GM12878 (cell line): ENCODE results near the gene RAD18. TPM values are rescaled to one million over a fixed set of nuclear protein-coding genes. Genes with fewer than 3 reads are reported as not detected.

ENCODE experiments used
- ATAC-seq: fragments of 200-7000 bp; cut with Tn5 transposase; 3 replicates; pipeline ENCODE4 v1.9.1; 2020; ENCODE audit warnings: mild to moderate bottlenecking, moderate library complexity
- BruUV-seq: library from RNA; stranded (reverse); fragments of 400-500 nt; replicated peaks from 2 replicates; lab custom pipeline; 2021; lab: Mats Ljungman, UMichigan
- CTCF ChIA-PET: fragments of 300-600 bp; sonication (Branson Sonifier 250); formaldehyde crosslinking; extraction: SDS; loops from one replicate; lab custom pipeline; 2021; ENCODE audit warnings: inconsistent platforms; lab: Yijun Ruan, JAX
- POLR2A ChIA-PET: fragments of 350-600 bp; formaldehyde crosslinking; extraction: SDS; loops from one replicate; lab custom pipeline; 2021; ENCODE audit warnings: inconsistent platforms; lab: Charles Lee
- RAD21 ChIA-PET: fragments of 300-600 bp; sonication (Branson Sonifier 250); formaldehyde crosslinking; loops from one replicate; lab custom pipeline; 2023; ENCODE audit warnings: antibody characterized with exemption; ENCODE audit not compliant: unreplicated experiment; lab: Charles Lee
- SMC1A ChIA-PET: fragments of 300-600 bp; sonication (Branson Sonifier 250); formaldehyde crosslinking; loops from one replicate; lab custom pipeline; 2023; ENCODE audit not compliant: unreplicated experiment, uncharacterized antibody; lab: Charles Lee
- DNase-seq: peaks from one replicate; pipeline ENCODE4 v3.0.0-alpha.2; 2011; ENCODE audit warnings: low read depth, low spot score
- FAIRE-seq: peaks from 3 replicates; lab custom pipeline; 2011; peaks lifted over from hg19 to GRCh38; lab: Jason Lieb, UNC
- H2AFZ ChIP-seq: 2 replicates; pipeline ENCODE4 v1.6.0; 2011; ENCODE audit warnings: low read depth, low read length, control low read depth; ENCODE audit not compliant: control insufficient read depth
- H3K27ac ChIP-seq: 2 replicates; pipeline ENCODE4 v1.5.1; 2011; ENCODE audit warnings: control low read depth; ENCODE audit not compliant: control insufficient read depth, insufficient read depth
- H3K27me3 ChIP-seq, 2 experiments: replicated peaks in 1 of 2; 2 replicates each; pipeline versions ENCODE4 v1.6.0 to v1.6.1; 2011; ENCODE audit warnings: low read length in 1 of 2; ENCODE audit not compliant: control insufficient read depth in 2 of 2, insufficient read depth in 2 of 2
- H3K36me3 ChIP-seq, 2 experiments: 2 replicates each; pipeline ENCODE4 v1.5.1; 2011; ENCODE audit warnings: low read length in 1 of 2; ENCODE audit not compliant: control insufficient read depth in 2 of 2, insufficient read depth in 2 of 2
- H3K4me1 ChIP-seq: 2 replicates; pipeline ENCODE4 v1.6.1; 2011; ENCODE audit warnings: mild to moderate bottlenecking, low read length, moderate library complexity, mixed read lengths; ENCODE audit not compliant: control insufficient read depth, insufficient read depth
- H3K4me2 ChIP-seq: 2 replicates; pipeline ENCODE4 v1.6.0; 2011; ENCODE audit warnings: control low read depth; ENCODE audit not compliant: control insufficient read depth, insufficient read depth
- H3K4me3 ChIP-seq: fragments of 200-600 bp; sonication (generic); 2 replicates; pipeline ENCODE4 v1.5.1; 2016
- H3K79me2 ChIP-seq: 2 replicates; pipeline ENCODE4 v1.6.0; 2011; ENCODE audit warnings: low read length; ENCODE audit not compliant: control insufficient read depth, insufficient read depth
- H3K9ac ChIP-seq: 2 replicates; pipeline ENCODE4 v1.8.0; 2011; ENCODE audit warnings: low read length, control low read depth, mixed read lengths; ENCODE audit not compliant: control insufficient read depth, insufficient read depth
- H3K9me3 ChIP-seq: replicated peaks from 3 replicates; pipeline ENCODE4 v1.5.1; 2011; ENCODE audit warnings: mild to moderate bottlenecking, low read length; ENCODE audit not compliant: control insufficient read depth, insufficient read depth
- H4K20me1 ChIP-seq: 2 replicates; pipeline ENCODE4 v1.6.0; 2011; ENCODE audit not compliant: control insufficient read depth, insufficient read depth
- GATAD2B ChIP-seq: fragments of 450-650 bp; conservative IDR thresholded peaks from 2 replicates; pipeline ENCODE4 v1.6.1; 2017; ENCODE audit warnings: low read depth, mild to moderate bottlenecking, moderate library complexity
- JUND ChIP-seq: IDR thresholded peaks from 2 replicates; pipeline ENCODE4 v1.6.1; 2012; ENCODE audit warnings: low read depth, mild to moderate bottlenecking, low read length, improper control_type of control experiment, moderate library complexity
- MTA2 ChIP-seq: fragments of 450-650 bp; IDR thresholded peaks from 2 replicates; pipeline ENCODE4 v1.6.1; 2016; ENCODE audit warnings: low read depth, mild to moderate bottlenecking, moderate library complexity
- MYC ChIP-seq: IDR thresholded peaks from 2 replicates; pipeline ENCODE4 v1.6.1; 2011; ENCODE audit warnings: mild to moderate bottlenecking, low read length, moderate library complexity, inconsistent platforms; ENCODE audit not compliant: insufficient read depth, insufficient replicate concordance, insufficient read length, severe bottlenecking
- POLR2A ChIP-seq: IDR thresholded peaks from 2 replicates; pipeline ENCODE4 v1.6.1; 2011; ENCODE audit warnings: low read depth, mild to moderate bottlenecking, low read length
- ZNF592 ChIP-seq: fragments of 450-650 bp; IDR thresholded peaks from 2 replicates; pipeline ENCODE4 v1.6.1; 2017; ENCODE audit warnings: mild to moderate bottlenecking, moderate library complexity
- WGBS: methylation state at CpG from one replicate; pipeline ENCODE4 v1.1.6; 2016; ENCODE audit warnings: low lambda C conversion rate; ENCODE audit not compliant: insufficient replicate concordance, insufficient coverage; ENCODE audit errors: missing lambda C conversion rate; 5-methylcytosine and 5-hydroxymethylcytosine counted together
- in situ Hi-C: fragments of 300-500 bp; cut with MboI; formaldehyde crosslinking; loops from 9 replicates; pipeline ENCODE4 v1.14.3; 2018; ENCODE audit warnings: mixed read lengths
- intact Hi-C: fragments of 100-400 bp; cut with micrococcal nuclease; formaldehyde crosslinking; loops from one replicate; pipeline ENCODE4 v1.14.2; 2022; ENCODE audit not compliant: unreplicated experiment
- polyA plus RNA-seq, 11 experiments: library from polyadenylated mRNA; depleted of rRNA in 4 of 11; unstranded in 6 of 11; stranded (reverse) in 5 of 11; fragments of >200 nt; fragmentation: Nextera tagmentation in 4 of 11; fragmentation: Illumina TruSeq in 1 of 11; extraction: Ambion mirVana in 4 of 11; extraction: Trizol in 1 of 11; gene quantifications; 1 replicate in 1 of 11; 2 replicates in 10 of 11; pipeline versions ENCODE4 v1.2.1 to v1.2.3, GENCODE V29; 2011 to 2016; ENCODE audit warnings: inconsistent platforms in 2 of 11, missing spikeins in 2 of 11, low read depth in 1 of 11
- total RNA-seq, 4 experiments: library from RNA; depleted of rRNA in 3 of 4; stranded (reverse); fragments of >200 nt in 3 of 4; fragmentation: Illumina TruSeq in 1 of 4; extraction: Trizol in 1 of 4; gene quantifications; 2 replicates each; pipeline versions ENCODE4 v1.2.1 to v1.2.3, GENCODE V29; 2013 to 2021

Gene RAD18
- total and polyA plus RNA-seq, 10 of the 15 experiments (the other 5 are each of a cell fraction or from before 2014, with no cell fraction given), result 8.7 to 38.6 (median 19.2) TPM

- TF ChIP-seq JUND (no peak), MTA2 (no peak), ZNF592 (no peak), GATAD2B (no peak), POLR2A (no peak), MYC (no peak)
- TF ChIP-seq, all 136 proteins: peak for 0
- H3K9me3 ChIP-seq, result no peaks in the 10 kb centered on the region
- SMC1A ChIA-PET, result no interaction called here
- FAIRE-seq (no peak), DNase-seq (no peak), ATAC-seq (no peak)
- intact Hi-C loops, result no loop called here
- no peak overlapping the region for H3K27ac ChIP-seq
- no peaks in the 10 kb centered on the region for H4K20me1 ChIP-seq
- H3K4me3 ChIP-seq, result no peak overlapping the region
- 83% methylated on average over 3 of the region's 3 CpGs for WGBS
- H3K27me3 ChIP-seq, result no peaks in the 10 kb centered on the region
- no peaks in the 10 kb centered on the region for H3K4me1 ChIP-seq
- POLR2A ChIA-PET, result no interaction called here
- H2AFZ ChIP-seq, result no peak overlapping the region
- in situ Hi-C loops, result no loop called here
- BruUV-seq, result no TSS peak
- no peaks in the 10 kb centered on the region for H3K79me2 ChIP-seq
- RAD21 ChIA-PET, result no interaction called here
- no peak overlapping the region for H3K9ac ChIP-seq
- H3K4me2 ChIP-seq, result no peak overlapping the region
- no peaks in the 10 kb centered on the region for H3K36me3 ChIP-seq
- CTCF ChIA-PET, result interaction anchor here (1.0 to 1.4 kb wide), 2 partner anchors 14 to 66 kb away, joined by 3 to 4 read pairs; partner anchors contain the start of gene OXTR
These were observed 127.2 kb downstream of the RAD18 start for GRCh38 chr3:8836096-8836495.
